DND-41 (cell line): ENCODE results near the gene APBB2.

Experiments used
- ATAC-seq: fragments of 200-7000 bp; cut with Tn5 transposase; 3 replicates; pipeline ENCODE4 v1.9.1; 2021; ENCODE audit warnings: low read depth; ENCODE audit not compliant: insufficient read depth
- DNase-seq: peaks from one replicate; pipeline ENCODE4 v3.0.0-alpha.2; 2020
- H2AFZ ChIP-seq: 2 replicates; pipeline ENCODE4 v1.6.0; 2012; ENCODE audit warnings: low read depth, low read length
- H3K27ac ChIP-seq: 2 replicates; pipeline ENCODE4 v1.5.1; 2012; ENCODE audit warnings: low read length, inconsistent platforms
- H3K27me3 ChIP-seq: fragments of 200-600 bp; sonication (generic); 2 replicates; pipeline ENCODE4 v1.6.0; 2012; ENCODE audit warnings: low read length, mild to moderate bottlenecking, inconsistent platforms; ENCODE audit not compliant: insufficient read depth, poor library complexity
- H3K36me3 ChIP-seq: 2 replicates; pipeline ENCODE4 v1.5.1; 2012; ENCODE audit warnings: low read length, inconsistent platforms; ENCODE audit not compliant: insufficient read depth
- H3K4me1 ChIP-seq: 2 replicates; pipeline ENCODE4 v1.5.1; 2012; ENCODE audit warnings: mild to moderate bottlenecking, low read length; ENCODE audit not compliant: insufficient read depth
- H3K4me2 ChIP-seq: 2 replicates; pipeline ENCODE4 v1.6.0; 2012; ENCODE audit warnings: mild to moderate bottlenecking, moderate library complexity, low read length, inconsistent platforms; ENCODE audit not compliant: insufficient read depth
- H3K4me3 ChIP-seq, 2 experiments: fragments of 200-600 bp in 1 of 2; shearing (Covaris generic) in 1 of 2; 2 replicates each; pipeline ENCODE4 v1.5.1; 2012 to 2016; ENCODE audit warnings: inconsistent platforms in 2 of 2, low read length in 2 of 2, mild to moderate bottlenecking in 2 of 2, low read depth in 1 of 2, moderate library complexity in 1 of 2
- H3K79me2 ChIP-seq: 2 replicates; pipeline ENCODE4 v1.6.0; 2012; ENCODE audit warnings: low read length, inconsistent platforms; ENCODE audit not compliant: insufficient read depth
- H3K9ac ChIP-seq: 2 replicates; pipeline ENCODE4 v1.6.0; 2012; ENCODE audit warnings: low read depth, mild to moderate bottlenecking, inconsistent platforms, low read length, moderate library complexity
- H3K9me3 ChIP-seq: 2 replicates; pipeline ENCODE4 v1.5.1; 2012; ENCODE audit warnings: low read length, moderate library complexity, mild to moderate bottlenecking, inconsistent platforms; ENCODE audit not compliant: insufficient read depth, severe bottlenecking
- H4K20me1 ChIP-seq: 2 replicates; pipeline ENCODE4 v1.6.0; 2012; ENCODE audit warnings: low read length; ENCODE audit not compliant: insufficient read depth
- CTCF ChIP-seq: IDR thresholded peaks from 2 replicates; pipeline ENCODE4 v1.5.1; 2012; ENCODE audit warnings: borderline replicate concordance, low read length, moderate library complexity, mild to moderate bottlenecking; ENCODE audit not compliant: poor library complexity, severe bottlenecking; ENCODE audit errors: extremely low read depth
- EZH2 ChIP-seq: IDR thresholded peaks from 3 replicates; pipeline ENCODE4 v1.6.1; 2012; ENCODE audit warnings: borderline replicate concordance, low read depth, mild to moderate bottlenecking, moderate library complexity, low read length, inconsistent platforms; ENCODE audit not compliant: severe bottlenecking

Gene APBB2

DNA sequence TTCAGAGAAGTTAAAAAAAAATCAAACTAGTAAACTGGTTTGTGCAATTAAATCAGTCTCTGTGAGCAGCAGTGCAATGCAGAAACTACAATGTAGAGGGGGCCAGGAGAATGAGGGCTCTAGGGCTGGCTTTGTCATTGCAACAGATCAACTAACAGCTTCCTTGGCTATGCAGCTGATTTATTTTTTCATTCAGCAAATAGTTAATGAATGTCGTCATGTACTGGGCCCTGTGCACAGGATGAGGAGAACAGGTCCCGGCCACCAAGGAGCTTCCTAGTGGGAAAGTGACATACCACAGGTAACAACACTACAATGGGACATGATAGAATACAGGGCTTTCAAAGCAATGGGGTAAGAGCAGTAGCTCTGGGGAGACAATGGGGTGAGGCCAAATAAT is 274.5 kb downstream of the APBB2 start:
- no peak overlapping the region for H2AFZ ChIP-seq
- no peak overlapping the region for H3K27ac ChIP-seq
- no peak overlapping the region for H3K9ac ChIP-seq
- no peak overlapping the region for H3K4me2 ChIP-seq
- TF ChIP-seq CTCF, result no peak
- no peak for TF ChIP-seq EZH2
- H3K79me2 ChIP-seq, result no peaks in the 10 kb centered on the region
- no peaks in the 10 kb centered on the region for H3K36me3 ChIP-seq
- no peaks in the 10 kb centered on the region for H3K4me1 ChIP-seq
- H4K20me1 ChIP-seq, result no peaks in the 10 kb centered on the region
- ATAC-seq, result no peak
- no peaks in the 10 kb centered on the region for H3K9me3 ChIP-seq
- peaks cover 31% of the 10 kb centered on the region for H3K27me3 ChIP-seq
- no peak for DNase-seq
- H3K4me3 ChIP-seq, result no peak overlapping the region

GRCh38 chr4:40938337-40938736 is 276.0 kb downstream of the APBB2 start:
- Histone ChIP-seq H3K4me1 (no peaks in the 10 kb centered on the region), H3K79me2 (no peaks in the 10 kb centered on the region), H3K4me2 (no peak overlapping the region), H3K9ac (no peak overlapping the region), H3K27me3 (peaks cover 31% of the 10 kb centered on the region), H3K36me3 (no peaks in the 10 kb centered on the region), H3K4me3 (no peak overlapping the region), H3K9me3 (no peaks in the 10 kb centered on the region), H3K27ac (no peak overlapping the region), H2AFZ (no peak overlapping the region), H4K20me1 (no peaks in the 10 kb centered on the region)
- DNase-seq (no peak), ATAC-seq (no peak)
- TF ChIP-seq CTCF, result no peak
- no peak for TF ChIP-seq EZH2

DNA sequence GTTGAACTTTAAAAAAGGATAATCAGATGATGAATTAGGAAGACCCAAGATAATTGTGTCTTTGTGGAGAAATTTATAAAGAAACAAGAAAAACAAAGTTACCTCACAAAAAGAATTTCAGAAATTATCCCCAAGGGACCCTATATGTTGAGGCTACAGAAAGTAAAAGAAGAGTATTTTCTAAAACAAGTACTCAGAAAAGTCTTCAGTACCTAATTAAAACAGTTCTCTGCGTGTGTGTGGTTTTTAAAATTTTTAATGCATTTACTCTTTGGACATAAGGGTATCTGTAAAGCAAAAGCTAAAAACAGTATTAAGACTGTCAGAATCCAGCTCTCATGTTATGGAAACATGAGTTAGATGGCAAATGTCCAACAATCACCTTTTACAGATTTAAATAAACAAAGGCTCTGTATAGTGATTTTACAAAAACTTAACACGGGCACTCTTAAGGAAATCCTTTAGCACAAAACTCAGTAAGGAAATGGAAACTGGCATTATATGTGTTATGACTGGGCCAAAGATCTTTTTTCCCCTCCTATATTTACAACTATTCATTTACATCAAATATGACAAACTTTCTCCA is 277.1 kb downstream of the APBB2 start:
- Histone ChIP-seq H3K4me2 (no peak overlapping the region), H3K27ac (no peak overlapping the region), H3K9ac (no peak overlapping the region), H3K36me3 (no peaks in the 10 kb centered on the region), H3K4me1 (no peaks in the 10 kb centered on the region), H3K79me2 (no peaks in the 10 kb centered on the region), H2AFZ (no peak overlapping the region), H4K20me1 (no peaks in the 10 kb centered on the region), H3K9me3 (no peaks in the 10 kb centered on the region), H3K4me3 (no peak overlapping the region), H3K27me3 (peaks cover 31% of the 10 kb centered on the region)
- no peak for DNase-seq
- ATAC-seq, result no peak
- no peak for TF ChIP-seq CTCF
- TF ChIP-seq EZH2, result no peak

DNA sequence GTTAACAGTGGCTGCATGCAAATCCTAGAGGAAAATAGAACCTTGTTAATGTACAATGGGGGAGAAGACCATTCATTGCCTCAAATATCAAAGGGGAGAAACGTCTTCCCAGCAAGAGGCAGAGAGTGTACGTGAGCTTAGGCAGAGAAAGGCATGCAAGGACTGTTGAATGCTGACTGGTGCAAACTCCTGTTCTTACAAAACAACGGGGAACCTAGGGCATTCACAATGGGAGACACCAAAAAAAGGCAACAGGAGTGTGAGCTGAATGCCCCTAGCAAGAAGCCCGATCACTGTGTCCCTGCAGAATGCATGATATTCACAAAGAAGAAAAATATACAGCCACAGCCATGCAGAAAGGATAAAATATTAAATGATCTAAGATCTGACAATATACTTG is 279.7 kb downstream of the APBB2 start:
- H3K79me2 ChIP-seq, result no peaks in the 10 kb centered on the region

More for the DNA sequence above, 279.7 kb downstream of the APBB2 start:
- TF ChIP-seq EZH2 (no peak), CTCF (no peak)
- no peaks in the 10 kb centered on the region for H3K36me3 ChIP-seq
- no peak for ATAC-seq
- no peaks in the 10 kb centered on the region for H3K9me3 ChIP-seq
- H3K9ac ChIP-seq, result no peak overlapping the region
- DNase-seq, result no peak
- no peaks in the 10 kb centered on the region for H4K20me1 ChIP-seq
- peaks cover 15% of the 10 kb centered on the region for H3K27me3 ChIP-seq
- no peak overlapping the region for H3K4me3 ChIP-seq
- H3K27ac ChIP-seq, result no peak overlapping the region
- no peak overlapping the region for H2AFZ ChIP-seq
- no peaks in the 10 kb centered on the region for H3K4me1 ChIP-seq
- no peak overlapping the region for H3K4me2 ChIP-seq
